ENCODE measurements around the gene INO80D. TPM values are rescaled to one million over a fixed set of nuclear protein-coding genes. Genes with fewer than 3 reads are reported as not detected.
"Not testable (repeated sequence)": the region's sequence is repeated elsewhere in the genome, so short reads cannot be mapped to it uniquely, and the experiment has no call there.

INO80D gene
- total and polyA plus RNA-seq, 2 experiments from 2014 or later: 17.5 to 37.4 TPM

DNA sequence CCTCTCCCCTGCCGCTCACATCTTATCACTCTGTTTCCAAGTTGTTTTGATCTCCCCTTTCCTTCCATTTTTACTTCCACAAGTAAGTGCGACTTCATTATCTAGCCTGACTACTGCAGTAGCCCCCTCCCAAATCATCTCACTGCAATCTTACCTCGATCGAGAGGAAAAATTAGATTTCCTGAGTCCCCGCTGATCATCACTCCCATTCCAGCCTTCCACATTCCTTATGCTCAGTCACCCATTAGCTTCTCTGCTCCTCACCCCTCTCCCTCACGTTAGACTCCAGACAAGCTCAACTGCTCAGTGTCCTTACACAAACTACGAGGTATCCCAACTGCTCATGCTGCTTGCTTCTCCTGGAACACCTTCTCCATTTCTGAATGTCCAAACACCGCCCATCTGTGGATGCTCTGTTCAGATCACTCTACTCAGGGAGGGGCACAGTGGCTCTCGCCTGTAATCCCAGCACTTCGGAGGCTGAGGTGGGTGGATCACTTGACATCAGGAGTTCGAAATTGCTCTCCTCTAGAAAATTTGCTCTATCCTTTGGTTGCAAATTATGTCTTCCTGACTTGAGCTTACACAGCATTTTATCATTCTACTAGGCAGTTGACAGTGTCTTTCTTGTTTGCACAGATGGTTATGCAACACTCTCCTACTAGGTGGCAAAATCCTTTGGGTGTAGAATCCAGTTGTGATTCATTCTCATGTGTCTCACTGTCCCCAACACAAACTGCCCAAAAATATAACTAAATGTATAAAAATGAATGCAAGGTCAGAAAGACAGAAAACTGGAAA lies 96.5 kb downstream of the INO80D start:
- no peaks in the 10 kb centered on the region for H3K79me2 ChIP-seq (replicated peaks; ENCODE audit: insufficient read depth)
- TF ChIP-seq JUNB (IDR thresholded peaks at IDR 0.05; ENCODE audit: unreplicated experiment) (no peak), CREB1 (CRISPR knock-in tag; IDR thresholded peaks at IDR 0.05; ENCODE audit: low read depth) (no peak), EZH2phosphoT487 (IDR thresholded peaks at IDR 0.05; ENCODE audit: unreplicated experiment) (no peak), NANOG (IDR thresholded peaks at IDR 0.05; ENCODE audit: borderline replicate concordance) (no peak), POLR2AphosphoS5 (IDR thresholded peaks at IDR 0.05; ENCODE audit: low read depth) (no peak), ZNF331 (CRISPR knock-in tag; IDR thresholded peaks at IDR 0.05; ENCODE audit: low read depth) (no peak), STAT1 (IDR thresholded peaks at IDR 0.05; ENCODE audit: unreplicated experiment) (no peak)
- TF ChIP-seq, protein P1, sequence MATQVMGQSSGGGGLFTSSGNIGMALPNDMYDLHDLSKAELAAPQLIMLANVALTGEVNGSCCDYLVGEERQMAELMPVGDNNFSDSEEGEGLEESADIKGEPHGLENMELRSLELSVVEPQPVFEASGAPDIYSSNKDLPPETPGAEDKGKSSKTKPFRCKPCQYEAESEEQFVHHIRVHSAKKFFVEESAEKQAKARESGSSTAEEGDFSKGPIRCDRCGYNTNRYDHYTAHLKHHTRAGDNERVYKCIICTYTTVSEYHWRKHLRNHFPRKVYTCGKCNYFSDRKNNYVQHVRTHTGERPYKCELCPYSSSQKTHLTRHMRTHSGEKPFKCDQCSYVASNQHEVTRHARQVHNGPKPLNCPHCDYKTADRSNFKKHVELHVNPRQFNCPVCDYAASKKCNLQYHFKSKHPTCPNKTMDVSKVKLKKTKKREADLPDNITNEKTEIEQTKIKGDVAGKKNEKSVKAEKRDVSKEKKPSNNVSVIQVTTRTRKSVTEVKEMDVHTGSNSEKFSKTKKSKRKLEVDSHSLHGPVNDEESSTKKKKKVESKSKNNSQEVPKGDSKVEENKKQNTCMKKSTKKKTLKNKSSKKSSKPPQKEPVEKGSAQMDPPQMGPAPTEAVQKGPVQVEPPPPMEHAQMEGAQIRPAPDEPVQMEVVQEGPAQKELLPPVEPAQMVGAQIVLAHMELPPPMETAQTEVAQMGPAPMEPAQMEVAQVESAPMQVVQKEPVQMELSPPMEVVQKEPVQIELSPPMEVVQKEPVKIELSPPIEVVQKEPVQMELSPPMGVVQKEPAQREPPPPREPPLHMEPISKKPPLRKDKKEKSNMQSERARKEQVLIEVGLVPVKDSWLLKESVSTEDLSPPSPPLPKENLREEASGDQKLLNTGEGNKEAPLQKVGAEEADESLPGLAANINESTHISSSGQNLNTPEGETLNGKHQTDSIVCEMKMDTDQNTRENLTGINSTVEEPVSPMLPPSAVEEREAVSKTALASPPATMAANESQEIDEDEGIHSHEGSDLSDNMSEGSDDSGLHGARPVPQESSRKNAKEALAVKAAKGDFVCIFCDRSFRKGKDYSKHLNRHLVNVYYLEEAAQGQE (IDR thresholded peaks at IDR 0.05; ENCODE audit: unreplicated experiment): no peak
- TF ChIP-seq, protein P2, sequence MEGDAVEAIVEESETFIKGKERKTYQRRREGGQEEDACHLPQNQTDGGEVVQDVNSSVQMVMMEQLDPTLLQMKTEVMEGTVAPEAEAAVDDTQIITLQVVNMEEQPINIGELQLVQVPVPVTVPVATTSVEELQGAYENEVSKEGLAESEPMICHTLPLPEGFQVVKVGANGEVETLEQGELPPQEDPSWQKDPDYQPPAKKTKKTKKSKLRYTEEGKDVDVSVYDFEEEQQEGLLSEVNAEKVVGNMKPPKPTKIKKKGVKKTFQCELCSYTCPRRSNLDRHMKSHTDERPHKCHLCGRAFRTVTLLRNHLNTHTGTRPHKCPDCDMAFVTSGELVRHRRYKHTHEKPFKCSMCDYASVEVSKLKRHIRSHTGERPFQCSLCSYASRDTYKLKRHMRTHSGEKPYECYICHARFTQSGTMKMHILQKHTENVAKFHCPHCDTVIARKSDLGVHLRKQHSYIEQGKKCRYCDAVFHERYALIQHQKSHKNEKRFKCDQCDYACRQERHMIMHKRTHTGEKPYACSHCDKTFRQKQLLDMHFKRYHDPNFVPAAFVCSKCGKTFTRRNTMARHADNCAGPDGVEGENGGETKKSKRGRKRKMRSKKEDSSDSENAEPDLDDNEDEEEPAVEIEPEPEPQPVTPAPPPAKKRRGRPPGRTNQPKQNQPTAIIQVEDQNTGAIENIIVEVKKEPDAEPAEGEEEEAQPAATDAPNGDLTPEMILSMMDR (conservative IDR thresholded peaks at IDR 0.05; ENCODE audit: low read depth in 2 of 2): no peak
- TF ChIP-seq, protein P3, sequence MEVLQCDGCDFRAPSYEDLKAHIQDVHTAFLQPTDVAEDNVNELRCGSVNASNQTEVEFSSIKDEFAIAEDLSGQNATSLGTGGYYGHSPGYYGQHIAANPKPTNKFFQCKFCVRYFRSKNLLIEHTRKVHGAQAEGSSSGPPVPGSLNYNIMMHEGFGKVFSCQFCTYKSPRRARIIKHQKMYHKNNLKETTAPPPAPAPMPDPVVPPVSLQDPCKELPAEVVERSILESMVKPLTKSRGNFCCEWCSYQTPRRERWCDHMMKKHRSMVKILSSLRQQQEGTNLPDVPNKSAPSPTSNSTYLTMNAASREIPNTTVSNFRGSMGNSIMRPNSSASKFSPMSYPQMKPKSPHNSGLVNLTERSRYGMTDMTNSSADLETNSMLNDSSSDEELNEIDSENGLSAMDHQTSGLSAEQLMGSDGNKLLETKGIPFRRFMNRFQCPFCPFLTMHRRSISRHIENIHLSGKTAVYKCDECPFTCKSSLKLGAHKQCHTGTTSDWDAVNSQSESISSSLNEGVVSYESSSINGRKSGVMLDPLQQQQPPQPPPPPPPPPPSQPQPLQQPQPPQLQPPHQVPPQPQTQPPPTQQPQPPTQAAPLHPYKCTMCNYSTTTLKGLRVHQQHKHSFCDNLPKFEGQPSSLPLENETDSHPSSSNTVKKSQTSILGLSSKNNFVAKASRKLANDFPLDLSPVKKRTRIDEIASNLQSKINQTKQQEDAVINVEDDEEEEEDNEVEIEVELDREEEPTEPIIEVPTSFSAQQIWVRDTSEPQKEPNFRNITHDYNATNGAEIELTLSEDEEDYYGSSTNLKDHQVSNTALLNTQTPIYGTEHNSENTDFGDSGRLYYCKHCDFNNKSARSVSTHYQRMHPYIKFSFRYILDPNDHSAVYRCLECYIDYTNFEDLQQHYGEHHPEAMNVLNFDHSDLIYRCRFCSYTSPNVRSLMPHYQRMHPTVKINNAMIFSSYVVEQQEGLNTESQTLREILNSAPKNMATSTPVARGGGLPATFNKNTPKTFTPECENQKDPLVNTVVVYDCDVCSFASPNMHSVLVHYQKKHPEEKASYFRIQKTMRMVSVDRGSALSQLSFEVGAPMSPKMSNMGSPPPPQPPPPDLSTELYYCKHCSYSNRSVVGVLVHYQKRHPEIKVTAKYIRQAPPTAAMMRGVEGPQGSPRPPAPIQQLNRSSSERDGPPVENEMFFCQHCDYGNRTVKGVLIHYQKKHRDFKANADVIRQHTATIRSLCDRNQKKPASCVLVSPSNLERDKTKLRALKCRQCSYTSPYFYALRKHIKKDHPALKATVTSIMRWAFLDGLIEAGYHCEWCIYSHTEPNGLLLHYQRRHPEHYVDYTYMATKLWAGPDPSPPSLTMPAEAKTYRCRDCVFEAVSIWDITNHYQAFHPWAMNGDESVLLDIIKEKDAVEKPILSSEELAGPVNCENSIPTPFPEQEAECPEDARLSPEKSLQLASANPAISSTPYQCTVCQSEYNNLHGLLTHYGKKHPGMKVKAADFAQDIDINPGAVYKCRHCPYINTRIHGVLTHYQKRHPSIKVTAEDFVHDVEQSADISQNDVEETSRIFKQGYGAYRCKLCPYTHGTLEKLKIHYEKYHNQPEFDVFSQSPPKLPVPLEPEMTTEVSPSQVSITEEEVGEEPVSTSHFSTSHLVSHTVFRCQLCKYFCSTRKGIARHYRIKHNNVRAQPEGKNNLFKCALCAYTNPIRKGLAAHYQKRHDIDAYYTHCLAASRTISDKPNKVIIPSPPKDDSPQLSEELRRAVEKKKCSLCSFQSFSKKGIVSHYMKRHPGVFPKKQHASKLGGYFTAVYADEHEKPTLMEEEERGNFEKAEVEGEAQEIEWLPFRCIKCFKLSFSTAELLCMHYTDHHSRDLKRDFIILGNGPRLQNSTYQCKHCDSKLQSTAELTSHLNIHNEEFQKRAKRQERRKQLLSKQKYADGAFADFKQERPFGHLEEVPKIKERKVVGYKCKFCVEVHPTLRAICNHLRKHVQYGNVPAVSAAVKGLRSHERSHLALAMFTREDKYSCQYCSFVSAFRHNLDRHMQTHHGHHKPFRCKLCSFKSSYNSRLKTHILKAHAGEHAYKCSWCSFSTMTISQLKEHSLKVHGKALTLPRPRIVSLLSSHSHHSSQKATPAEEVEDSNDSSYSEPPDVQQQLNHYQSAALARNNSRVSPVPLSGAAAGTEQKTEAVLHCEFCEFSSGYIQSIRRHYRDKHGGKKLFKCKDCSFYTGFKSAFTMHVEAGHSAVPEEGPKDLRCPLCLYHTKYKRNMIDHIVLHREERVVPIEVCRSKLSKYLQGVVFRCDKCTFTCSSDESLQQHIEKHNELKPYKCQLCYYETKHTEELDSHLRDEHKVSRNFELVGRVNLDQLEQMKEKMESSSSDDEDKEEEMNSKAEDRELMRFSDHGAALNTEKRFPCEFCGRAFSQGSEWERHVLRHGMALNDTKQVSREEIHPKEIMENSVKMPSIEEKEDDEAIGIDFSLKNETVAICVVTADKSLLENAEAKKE (CRISPR knock-in tag; IDR thresholded peaks at IDR 0.05): no peak
- DNase-seq (ENCODE audit: low spot score): no peak
- H3K27me3 Mint-ChIP-seq (ENCODE audit: insufficient read depth, low read depth, poor library complexity): peaks cover 12% of the 10 kb centered on the region
- H3K4me3 Mint-ChIP-seq: no peak overlapping the region
- no peak overlapping the region for H3K4me3 ChIP-seq
- no peaks in the 10 kb centered on the region for H3K36me3 ChIP-seq (ENCODE audit: insufficient read depth)
- H3K9me2 ChIP-seq (ENCODE audit: insufficient read depth): no peaks in the 10 kb centered on the region
- H3F3A ChIP-seq (replicated peaks; ENCODE audit: low read depth): peaks cover 3% of the 10 kb centered on the region; the same call in 1 of the 2 replicates
- H3K4me1 ChIP-seq (ENCODE audit: insufficient read depth): no peaks in the 10 kb centered on the region
- ATAC-seq: peak; percentile 38; the same call in 2 of the 3 replicates
- peak overlapping the region; percentile 42; the same call in 1 of the 2 replicates for H3K27ac ChIP-seq (ENCODE audit: low read depth)
- H3K4me2 ChIP-seq: no peak overlapping the region
- peaks cover 20% of the 10 kb centered on the region; the same call in 2 of the 3 replicates for H3K36me3 Mint-ChIP-seq (ENCODE audit: low read depth)
- H2AFZ ChIP-seq: no peak overlapping the region
- H3K9me3 Mint-ChIP-seq: no peaks in the 10 kb centered on the region
- H3K4me1 Mint-ChIP-seq: peaks cover 11% of the 10 kb centered on the region
- 0 out of 2 replicates have a peak, but pooled peaks cover 5% of the 10 kb centered on the region for H4K20me1 ChIP-seq (replicated peaks; ENCODE audit: insufficient read depth)
- H3K27me3 ChIP-seq (ENCODE audit: insufficient read depth): no peaks in the 10 kb centered on the region
- H3K27ac Mint-ChIP-seq: peak overlapping the region; percentile 7

DNA sequence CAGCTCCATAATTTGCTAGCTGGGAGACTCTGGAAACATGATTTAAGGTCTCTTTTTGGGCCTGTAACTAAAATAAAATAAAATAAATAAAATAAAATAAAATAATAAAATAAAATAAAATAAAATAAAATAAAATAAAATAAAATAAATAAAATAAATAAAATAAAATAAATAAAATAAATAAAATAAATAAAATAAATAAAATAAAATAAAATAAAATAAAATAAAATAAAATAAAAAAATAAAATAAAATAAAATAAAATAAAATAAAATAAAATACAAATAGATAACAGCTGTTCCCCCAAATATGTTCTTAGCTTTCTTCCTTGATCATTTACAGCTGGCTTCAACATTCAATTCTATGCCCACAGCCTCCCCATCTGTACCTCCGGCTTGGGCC lies 97.3 kb downstream of the INO80D start:
- Mint-ChIP-seq H3K27me3 (ENCODE audit: insufficient read depth, low read depth, poor library complexity) (peaks cover 10% of the 10 kb centered on the region), H3K36me3 (ENCODE audit: low read depth) (peaks cover 13% of the 10 kb centered on the region; the same call in 2 of the 3 replicates), H3K27ac (peak overlapping the region; percentile 7; the same call in 1 of the 2 replicates), H3K4me1 (peaks cover 11% of the 10 kb centered on the region)
- H3K4me3 ChIP-seq; H3K4me3 Mint-ChIP-seq; H3K4me2 ChIP-seq; H2AFZ ChIP-seq; H3K9me2 ChIP-seq (ENCODE audit: insufficient read depth); H3K27ac ChIP-seq (ENCODE audit: low read depth); H3K4me1 ChIP-seq (ENCODE audit: insufficient read depth); ATAC-seq; H4K20me1 ChIP-seq (replicated peaks; ENCODE audit: insufficient read depth); H3K36me3 ChIP-seq (ENCODE audit: insufficient read depth); H3K79me2 ChIP-seq (replicated peaks; ENCODE audit: insufficient read depth); H3F3A ChIP-seq (replicated peaks; ENCODE audit: low read depth); H3K9me3 Mint-ChIP-seq; H3K27me3 ChIP-seq (ENCODE audit: insufficient read depth); DNase-seq (ENCODE audit: low spot score): not testable (repeated sequence)

Data from GM23338 (cell line).